ENCODE measurements around the gene SLC8A3. TPM values are rescaled to one million over a fixed set of nuclear protein-coding genes. Genes with fewer than 3 reads are reported as not detected.

The SLC8A3 gene
- total RNA-seq, 1 donor from 2014 or later = 9.8 TPM

GRCh38 chr14:70097576-70098249, 91.0 kb downstream of the SLC8A3 start:
- Mint-ChIP-seq H3K27ac (ENCODE audit: unreplicated experiment) (no peak overlapping the region), H3K27me3 (ENCODE audit: unreplicated experiment) (no peaks in the 10 kb centered on the region), H3K4me3 (ENCODE audit: unreplicated experiment) (no peak overlapping the region), H3K4me1 (ENCODE audit: low read depth, unreplicated experiment) (peaks cover 4% of the 10 kb centered on the region), H3K9me3 (ENCODE audit: unreplicated experiment) (no peaks in the 10 kb centered on the region), H3K36me3 (ENCODE audit: unreplicated experiment) (no peaks in the 10 kb centered on the region)
- no peak for TF ChIP-seq CTCF (IDR thresholded peaks at IDR 0.05; ENCODE audit: partially characterized antibody, unreplicated experiment)
- DNase-seq = no peak

- H3K9me3 Mint-ChIP-seq (ENCODE audit: unreplicated experiment) = no peaks in the 10 kb centered on the region
- H3K27ac Mint-ChIP-seq (ENCODE audit: unreplicated experiment) = no peak overlapping the region
- DNase-seq = peak; percentile 49
- H3K4me3 Mint-ChIP-seq (ENCODE audit: unreplicated experiment) = no peak overlapping the region
- peaks cover 4% of the 10 kb centered on the region for H3K4me1 Mint-ChIP-seq (ENCODE audit: low read depth, unreplicated experiment)
- no peaks in the 10 kb centered on the region for H3K27me3 Mint-ChIP-seq (ENCODE audit: unreplicated experiment)
- peak; percentile 32 for TF ChIP-seq CTCF (IDR thresholded peaks at IDR 0.05; ENCODE audit: partially characterized antibody, unreplicated experiment)
- H3K36me3 Mint-ChIP-seq (ENCODE audit: unreplicated experiment) = no peaks in the 10 kb centered on the region
These were observed 91.9 kb downstream of the SLC8A3 start for GRCh38 chr14:70096866-70097265.

DNA sequence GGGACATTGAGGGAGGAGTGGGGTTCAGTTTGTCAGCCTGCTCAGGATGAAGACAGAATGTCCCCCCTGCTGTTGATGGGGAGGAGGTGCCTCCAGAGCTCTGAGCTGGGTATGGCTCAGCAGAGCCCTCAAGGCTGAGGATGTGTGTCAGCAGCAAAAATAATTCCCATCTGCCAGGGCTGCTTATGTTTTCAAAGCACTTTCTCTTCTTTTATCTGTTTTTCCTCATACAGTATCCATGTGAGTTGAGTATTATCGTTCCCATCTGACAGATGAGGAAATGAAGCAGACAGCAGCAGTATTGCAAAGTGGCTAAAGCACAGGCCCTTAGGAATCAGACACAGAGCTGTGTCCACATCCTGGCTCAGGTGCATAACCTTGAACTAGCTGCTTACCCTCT, 94.1 kb downstream of the SLC8A3 start:
- TF ChIP-seq CTCF (IDR thresholded peaks at IDR 0.05; ENCODE audit: partially characterized antibody, unreplicated experiment) = no peak
- peaks cover 4% of the 10 kb centered on the region for H3K4me1 Mint-ChIP-seq (ENCODE audit: low read depth, unreplicated experiment)
- H3K36me3 Mint-ChIP-seq (ENCODE audit: unreplicated experiment) = no peaks in the 10 kb centered on the region
- H3K9me3 Mint-ChIP-seq (ENCODE audit: unreplicated experiment) = no peaks in the 10 kb centered on the region
- no peak overlapping the region for H3K4me3 Mint-ChIP-seq (ENCODE audit: unreplicated experiment)
- H3K27ac Mint-ChIP-seq (ENCODE audit: unreplicated experiment) = no peak overlapping the region
- no peak for DNase-seq
- H3K27me3 Mint-ChIP-seq (ENCODE audit: unreplicated experiment) = no peaks in the 10 kb centered on the region

- Mint-ChIP-seq H3K36me3 (ENCODE audit: unreplicated experiment) (no peaks in the 10 kb centered on the region), H3K27me3 (ENCODE audit: unreplicated experiment) (no peaks in the 10 kb centered on the region), H3K4me1 (ENCODE audit: low read depth, unreplicated experiment) (peaks cover 4% of the 10 kb centered on the region)
These were observed 94.6 kb downstream of the SLC8A3 start for GRCh38 chr14:70094106-70094505.

More at GRCh38 chr14:70094106-70094505, 94.6 kb downstream of the SLC8A3 start:
- no peak overlapping the region for H3K27ac Mint-ChIP-seq (ENCODE audit: unreplicated experiment)
- no peak for DNase-seq
- TF ChIP-seq CTCF (IDR thresholded peaks at IDR 0.05; ENCODE audit: partially characterized antibody, unreplicated experiment) = no peak
- H3K4me3 Mint-ChIP-seq (ENCODE audit: unreplicated experiment) = no peak overlapping the region
- H3K9me3 Mint-ChIP-seq (ENCODE audit: unreplicated experiment) = no peaks in the 10 kb centered on the region
